Activated naive CD8-positive, alpha-beta T cell (primary cell): ENCODE results near the gene PRPF40A.

Experiments used
- H3K27ac Mint-ChIP-seq: one replicate; pipeline ENCODE4 v1.8.0; 2021; ENCODE audit warnings: mixed read lengths
- H3K27me3 Mint-ChIP-seq: one replicate; pipeline ENCODE4 v1.8.0; 2021; ENCODE audit warnings: mixed read lengths
- H3K36me3 Mint-ChIP-seq: one replicate; pipeline ENCODE4 v1.8.0; 2021; ENCODE audit warnings: mixed read lengths
- H3K4me1 Mint-ChIP-seq: one replicate; pipeline ENCODE4 v1.8.0; 2021; ENCODE audit warnings: low read depth, mixed read lengths
- H3K4me3 Mint-ChIP-seq: one replicate; pipeline ENCODE4 v1.8.0; 2021; ENCODE audit warnings: mild to moderate bottlenecking, mixed read lengths
- H3K9me3 Mint-ChIP-seq: one replicate; pipeline ENCODE4 v1.8.0; 2021; ENCODE audit warnings: low read depth, mixed read lengths

The PRPF40A gene

GRCh38 chr2:152606941-152607340 lies 110.3 kb downstream of the PRPF40A start:
- H3K4me1 Mint-ChIP-seq: peaks cover 5% of the 10 kb centered on the region
- no peak overlapping the region for H3K27ac Mint-ChIP-seq
- H3K36me3 Mint-ChIP-seq: no peaks in the 10 kb centered on the region
- H3K4me3 Mint-ChIP-seq: no peak overlapping the region
- H3K27me3 Mint-ChIP-seq: peaks cover 1% of the 10 kb centered on the region
- no peaks in the 10 kb centered on the region for H3K9me3 Mint-ChIP-seq

GRCh38 chr2:152606081-152606480 lies 111.2 kb downstream of the PRPF40A start:
- Mint-ChIP-seq H3K36me3 (no peaks in the 10 kb centered on the region), H3K27ac (no peak overlapping the region), H3K4me3 (no peak overlapping the region), H3K4me1 (no peaks in the 10 kb centered on the region), H3K9me3 (no peaks in the 10 kb centered on the region), H3K27me3 (peaks cover 1% of the 10 kb centered on the region)

- no peak overlapping the region for H3K4me3 Mint-ChIP-seq
- H3K9me3 Mint-ChIP-seq: no peaks in the 10 kb centered on the region
- no peaks in the 10 kb centered on the region for H3K36me3 Mint-ChIP-seq
- H3K27ac Mint-ChIP-seq: no peak overlapping the region
- H3K27me3 Mint-ChIP-seq: no peaks in the 10 kb centered on the region
- no peaks in the 10 kb centered on the region for H3K4me1 Mint-ChIP-seq
Measured at GRCh38 chr2:152603166-152603565, 114.1 kb downstream of the PRPF40A start.

GRCh38 chr2:152602750-152603149 lies 114.5 kb downstream of the PRPF40A start:
- Mint-ChIP-seq H3K4me1 (no peaks in the 10 kb centered on the region), H3K27me3 (no peaks in the 10 kb centered on the region), H3K27ac (no peak overlapping the region), H3K36me3 (no peaks in the 10 kb centered on the region), H3K4me3 (no peak overlapping the region), H3K9me3 (no peaks in the 10 kb centered on the region)
